Mesothelial cell of epicardium (in vitro differentiated cells): ENCODE results near the gene RANBP9. TPM values are rescaled to one million over a fixed set of nuclear protein-coding genes. Genes with fewer than 3 reads are reported as not detected.
A peak's percentile ranks its signal among the peaks of the same experiment; 100 is the strongest.

Experiments used
- DNase-seq, 2 experiments: peaks; one replicate each; pipeline ENCODE4 v3.0.0; 2021; ENCODE audit warnings: low spot score in 2 of 2; ENCODE audit not compliant: unreplicated experiment in 2 of 2
- H3K27ac Mint-ChIP-seq: 2 replicates; pipeline ENCODE4 v1.8.0; 2021; ENCODE audit warnings: mixed read lengths
- H3K27me3 Mint-ChIP-seq: 2 replicates; pipeline ENCODE4 v1.8.0; 2021; ENCODE audit warnings: low read depth, mixed read lengths
- H3K36me3 Mint-ChIP-seq: 2 replicates; pipeline ENCODE4 v1.8.0; 2021; ENCODE audit warnings: mixed read lengths
- H3K4me1 Mint-ChIP-seq: 2 replicates; pipeline ENCODE4 v1.8.0; 2021; ENCODE audit warnings: mixed read lengths
- H3K4me3 Mint-ChIP-seq: 2 replicates; pipeline ENCODE4 v1.8.0; 2021; ENCODE audit warnings: mild to moderate bottlenecking, moderate library complexity, mixed read lengths
- H3K9me3 Mint-ChIP-seq: 2 replicates; pipeline ENCODE4 v1.8.0; 2021; ENCODE audit warnings: mixed read lengths
- total RNA-seq: library from RNA; stranded (reverse); gene quantifications from 3 replicates; pipeline ENCODE4 v1.2.1, GENCODE V29; 2021
- TF ChIP-seq, protein P1 (sequence below): fragments of 200-600 bp; sonication (generic); IDR thresholded peaks from one replicate; pipeline ENCODE4 v1.5.0; 2021; ENCODE audit warnings: antibody characterized with exemption; ENCODE audit not compliant: unreplicated experiment

Gene RANBP9
- total RNA-seq, 1 donor from 2014 or later = 46.9 TPM

DNA sequence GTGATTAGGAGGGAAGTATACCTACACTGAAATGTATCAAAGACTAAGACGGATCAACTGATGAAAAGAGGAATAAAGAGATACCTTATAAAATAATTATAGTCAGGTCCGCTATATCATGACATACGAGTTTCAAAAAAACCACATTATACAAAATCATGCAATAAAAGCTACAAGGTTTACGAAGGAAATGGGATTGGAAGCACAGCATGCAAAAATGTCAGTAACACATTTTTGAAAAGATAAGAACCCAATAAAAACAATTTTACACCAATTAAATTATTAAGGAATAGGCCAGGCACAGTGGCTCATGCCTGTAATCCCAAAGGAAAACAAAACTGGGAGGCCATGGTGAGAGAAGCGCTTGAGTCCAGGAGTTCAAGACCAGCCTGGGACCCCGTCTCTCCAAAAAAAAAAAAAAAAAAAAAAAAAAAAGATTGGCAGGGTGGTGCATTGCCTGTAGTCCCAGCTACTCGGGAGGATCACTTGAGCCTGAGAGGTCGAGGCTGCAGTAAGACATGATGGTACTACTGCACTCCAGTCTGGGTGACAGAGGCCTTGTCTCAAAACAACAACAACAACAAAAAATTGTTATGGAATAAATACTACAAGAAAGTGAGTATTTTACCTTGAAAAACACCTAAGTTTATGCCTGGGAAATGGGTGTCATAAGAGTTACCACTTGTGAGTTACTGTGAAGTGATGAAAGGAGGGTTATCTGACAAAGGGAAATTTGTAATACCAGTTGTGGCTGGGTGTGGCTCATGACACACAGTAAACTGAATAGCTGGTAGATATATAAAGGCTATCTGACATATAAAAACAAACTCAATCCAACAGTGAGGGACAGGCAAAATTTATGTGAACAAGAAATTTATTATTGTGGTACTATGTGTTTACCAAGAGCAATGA lies 45.2 kb downstream of the RANBP9 start:
- no peak overlapping the region for H3K4me3 Mint-ChIP-seq
- no peaks in the 10 kb centered on the region for H3K27me3 Mint-ChIP-seq
- H3K4me1 Mint-ChIP-seq = peaks cover 19% of the 10 kb centered on the region
- DNase-seq = no peak
- peaks cover 23% of the 10 kb centered on the region for H3K9me3 Mint-ChIP-seq
- TF ChIP-seq, protein P1, sequence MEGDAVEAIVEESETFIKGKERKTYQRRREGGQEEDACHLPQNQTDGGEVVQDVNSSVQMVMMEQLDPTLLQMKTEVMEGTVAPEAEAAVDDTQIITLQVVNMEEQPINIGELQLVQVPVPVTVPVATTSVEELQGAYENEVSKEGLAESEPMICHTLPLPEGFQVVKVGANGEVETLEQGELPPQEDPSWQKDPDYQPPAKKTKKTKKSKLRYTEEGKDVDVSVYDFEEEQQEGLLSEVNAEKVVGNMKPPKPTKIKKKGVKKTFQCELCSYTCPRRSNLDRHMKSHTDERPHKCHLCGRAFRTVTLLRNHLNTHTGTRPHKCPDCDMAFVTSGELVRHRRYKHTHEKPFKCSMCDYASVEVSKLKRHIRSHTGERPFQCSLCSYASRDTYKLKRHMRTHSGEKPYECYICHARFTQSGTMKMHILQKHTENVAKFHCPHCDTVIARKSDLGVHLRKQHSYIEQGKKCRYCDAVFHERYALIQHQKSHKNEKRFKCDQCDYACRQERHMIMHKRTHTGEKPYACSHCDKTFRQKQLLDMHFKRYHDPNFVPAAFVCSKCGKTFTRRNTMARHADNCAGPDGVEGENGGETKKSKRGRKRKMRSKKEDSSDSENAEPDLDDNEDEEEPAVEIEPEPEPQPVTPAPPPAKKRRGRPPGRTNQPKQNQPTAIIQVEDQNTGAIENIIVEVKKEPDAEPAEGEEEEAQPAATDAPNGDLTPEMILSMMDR = no peak
- H3K27ac Mint-ChIP-seq = no peak overlapping the region
- peaks cover 22% of the 10 kb centered on the region for H3K36me3 Mint-ChIP-seq

DNA sequence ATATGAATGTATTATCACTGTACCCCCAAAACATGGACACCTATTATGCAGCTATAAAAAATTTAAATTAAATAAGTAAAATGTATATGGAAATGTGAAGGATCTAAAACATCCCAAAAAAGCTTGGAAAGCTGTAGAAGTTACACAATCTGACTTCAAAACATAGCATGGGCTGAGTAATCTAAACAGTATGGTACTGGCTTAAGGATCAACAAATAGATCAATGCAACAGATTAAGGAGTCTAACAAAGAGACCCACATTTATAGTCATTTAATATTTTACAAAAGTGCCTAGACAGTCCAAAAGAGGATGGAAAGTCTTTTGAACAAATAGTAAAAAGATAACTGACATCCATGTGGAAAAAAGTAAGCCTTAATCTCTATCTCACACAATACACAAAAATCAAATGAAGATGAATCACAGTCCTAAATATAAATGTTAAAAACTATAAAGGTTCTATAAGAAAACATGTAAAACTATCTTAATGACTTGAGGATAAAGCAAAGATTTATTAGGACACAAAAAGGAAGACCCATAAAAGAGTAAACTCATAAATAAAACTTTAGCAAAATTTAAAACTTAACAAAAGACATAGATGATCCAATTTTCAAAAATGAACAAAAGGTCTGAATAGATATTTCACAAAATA lies 46.8 kb downstream of the RANBP9 start:
- Mint-ChIP-seq H3K36me3 (peaks cover 18% of the 10 kb centered on the region), H3K9me3 (peaks cover 20% of the 10 kb centered on the region), H3K27me3 (no peaks in the 10 kb centered on the region), H3K4me3 (no peak overlapping the region), H3K4me1 (peaks cover 17% of the 10 kb centered on the region), H3K27ac (no peak overlapping the region)
- DNase-seq = no peak
- TF ChIP-seq, protein P1 = no peak

DNA sequence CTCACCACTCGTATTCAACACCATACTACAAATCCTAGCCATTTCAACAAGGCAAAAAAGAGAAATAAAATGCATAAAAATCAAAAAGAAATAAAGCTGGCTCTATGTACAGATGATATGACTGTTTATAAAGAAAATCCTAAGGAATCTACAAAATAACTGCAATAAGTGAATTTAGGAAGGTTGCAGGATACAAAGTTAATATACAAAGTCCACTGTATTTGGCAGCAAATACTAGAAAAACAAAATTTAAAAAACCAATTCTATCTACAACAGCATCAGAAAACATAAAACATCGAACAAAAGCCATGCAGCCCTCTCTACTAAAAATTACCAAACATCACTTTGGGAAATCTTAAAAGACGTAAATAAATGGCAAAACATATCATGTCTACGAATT lies 47.6 kb downstream of the RANBP9 start:
- peaks cover 17% of the 10 kb centered on the region for H3K9me3 Mint-ChIP-seq
- H3K27ac Mint-ChIP-seq = no peak overlapping the region
- DNase-seq = no peak
- no peak overlapping the region for H3K4me3 Mint-ChIP-seq
- no peaks in the 10 kb centered on the region for H3K27me3 Mint-ChIP-seq
- TF ChIP-seq, protein P1 = no peak
- H3K4me1 Mint-ChIP-seq = peaks cover 18% of the 10 kb centered on the region
- peaks cover 10% of the 10 kb centered on the region for H3K36me3 Mint-ChIP-seq

DNA sequence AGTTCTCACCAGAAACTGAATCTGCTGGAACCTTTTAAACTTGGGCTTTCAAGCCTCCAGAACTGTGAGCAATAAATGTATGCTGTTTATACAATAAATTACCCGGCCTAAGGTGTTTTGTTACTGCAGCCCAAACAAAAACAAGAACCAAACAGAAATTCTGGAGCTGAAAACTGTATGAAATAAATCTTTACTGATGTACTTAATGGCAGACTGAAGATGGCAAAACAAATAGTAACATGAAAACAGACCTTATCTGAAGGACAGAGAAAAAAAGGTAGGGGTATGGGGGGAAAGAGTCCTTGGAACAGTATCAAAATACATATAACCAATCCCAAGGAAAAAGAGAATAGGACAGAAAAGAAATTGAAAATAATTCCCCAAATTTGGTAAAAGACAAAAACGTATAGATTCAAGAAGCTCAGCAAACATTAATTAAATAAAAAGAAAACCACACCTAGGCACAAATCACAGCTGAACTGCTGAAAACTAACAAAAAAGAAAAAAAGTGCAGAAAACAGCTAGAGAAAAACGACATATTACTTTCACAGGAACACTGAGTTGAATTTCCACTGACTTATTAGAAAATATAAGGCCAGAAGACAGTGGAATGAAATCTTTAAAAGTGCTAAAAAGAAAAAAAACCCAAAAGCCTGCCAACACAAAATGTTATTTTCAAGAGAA lies 48.8 kb downstream of the RANBP9 start:
- peaks cover 19% of the 10 kb centered on the region for H3K4me1 Mint-ChIP-seq
- DNase-seq = no peak
- peaks cover 4% of the 10 kb centered on the region for H3K36me3 Mint-ChIP-seq
- H3K9me3 Mint-ChIP-seq = peaks cover 6% of the 10 kb centered on the region
- H3K27me3 Mint-ChIP-seq = no peaks in the 10 kb centered on the region
- TF ChIP-seq, protein P1 = no peak
- H3K4me3 Mint-ChIP-seq = no peak overlapping the region
- H3K27ac Mint-ChIP-seq = peak overlapping the region; percentile 6

DNA sequence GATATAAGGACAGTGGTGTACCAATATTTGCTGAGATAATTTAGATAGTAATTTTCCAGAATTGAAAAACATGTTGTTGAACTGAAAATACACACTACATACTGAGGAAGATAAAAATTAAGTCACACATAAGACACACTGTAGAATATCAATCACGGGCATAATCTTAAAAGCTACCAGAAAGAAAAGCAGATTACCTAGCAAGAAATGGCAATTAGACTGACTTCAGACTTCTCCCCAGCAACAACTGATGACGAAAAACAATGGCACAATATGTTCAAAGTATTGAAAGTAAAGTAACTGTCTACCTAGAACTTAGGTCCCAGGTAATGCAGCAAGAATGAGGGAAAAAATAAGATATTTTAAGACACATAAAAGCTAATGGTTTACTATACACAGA lies 50.0 kb downstream of the RANBP9 start:
- Mint-ChIP-seq H3K9me3 (peaks cover 5% of the 10 kb centered on the region), H3K4me1 (peaks cover 19% of the 10 kb centered on the region), H3K27me3 (no peaks in the 10 kb centered on the region), H3K36me3 (peaks cover 4% of the 10 kb centered on the region), H3K4me3 (no peak overlapping the region), H3K27ac (no peak overlapping the region)
- TF ChIP-seq, protein P1 = no peak
- DNase-seq = no peak
